GOT3 (cell line): ENCODE results near the gene OBP2A.

Experiments
- DNase-seq: peaks from one replicate; lab custom pipeline; 2025; ENCODE audit warnings: mixed read lengths; lab: John Stamatoyannopoulos, UW

OBP2A gene

DNA sequence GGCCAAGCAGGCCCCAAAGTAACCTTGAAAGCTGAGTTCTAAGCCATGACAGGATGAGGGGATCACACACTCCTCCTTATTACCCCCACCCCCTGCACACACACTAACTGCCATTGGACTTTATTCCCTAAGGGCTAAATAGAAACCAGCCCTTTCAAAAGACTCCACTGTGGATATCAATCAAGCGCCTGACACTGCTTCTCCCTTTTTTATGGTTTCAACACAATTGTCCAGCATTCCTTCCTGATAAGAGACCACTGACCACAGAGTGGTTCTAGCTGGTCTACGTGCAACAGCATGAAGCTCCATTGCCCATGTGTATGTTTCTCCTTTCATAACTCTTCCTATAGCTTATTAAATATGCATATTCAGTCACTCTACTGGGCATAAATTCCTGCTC is 50.3 kb downstream of the OBP2A start:
- no peak for DNase-seq
